HUES48 (cell line): ENCODE results near the gene STK31.
A peak's percentile ranks its signal among the peaks of the same experiment; 100 is the strongest.
"Not testable (repeated sequence)": the region's sequence is repeated elsewhere in the genome, so short reads cannot be mapped to it uniquely, and the experiment has no call there.

ENCODE experiments used
- H3K27ac ChIP-seq: one replicate; pipeline ENCODE4 v1.7.0; 2013; ENCODE audit warnings: low read depth, low read length, inconsistent platforms
- H3K27me3 ChIP-seq: 2 replicates; pipeline ENCODE4 v1.6.1; 2013; ENCODE audit warnings: mild to moderate bottlenecking, low read length; ENCODE audit not compliant: control insufficient read depth, insufficient read depth
- H3K36me3 ChIP-seq: 2 replicates; pipeline ENCODE4 v1.6.1; 2013; ENCODE audit warnings: low read length; ENCODE audit not compliant: control insufficient read depth, insufficient read depth
- H3K4me1 ChIP-seq: 2 replicates; pipeline ENCODE4 v1.6.1; 2013; ENCODE audit warnings: mild to moderate bottlenecking, low read length; ENCODE audit not compliant: control insufficient read depth, insufficient read depth
- H3K4me3 ChIP-seq: 2 replicates; pipeline ENCODE4 v1.5.1; 2013; ENCODE audit warnings: mild to moderate bottlenecking, low read depth, low read length
- H3K9ac ChIP-seq: 2 replicates; pipeline ENCODE4 v1.6.1; 2013; ENCODE audit warnings: mild to moderate bottlenecking, low read depth, low read length, moderate library complexity
- H3K9me3 ChIP-seq: 2 replicates; pipeline ENCODE4 v1.6.1; 2013; ENCODE audit warnings: low read length; ENCODE audit not compliant: control insufficient read depth, insufficient read depth

STK31 gene

DNA sequence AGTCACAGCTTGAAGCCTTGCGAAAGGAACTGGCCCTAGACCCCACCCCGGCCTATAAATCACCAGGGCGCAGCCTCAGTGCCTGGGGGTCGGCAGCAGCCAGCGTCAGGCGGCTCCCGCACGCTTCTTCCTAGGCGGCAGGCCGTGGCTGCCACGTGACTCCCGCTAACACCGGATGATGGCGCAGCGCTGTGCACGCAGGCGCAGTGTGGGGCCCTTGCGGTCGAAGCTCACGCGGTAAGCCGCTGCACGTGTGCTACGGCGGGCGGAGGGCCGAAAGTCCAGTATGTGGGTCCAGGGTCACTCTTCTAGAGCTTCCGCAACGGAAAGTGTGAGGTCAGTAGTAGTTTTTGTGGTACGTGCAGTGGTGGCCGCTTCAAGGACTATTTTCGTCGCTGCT, at the start of gene STK31:
Gene STK31 (plus strand): TSS at position 220 of the 400 bp plus-strand sequence. CDS start 67 bp downstream, at position 287.
- Histone ChIP-seq H3K4me1 (no peaks in the 10 kb centered on the region; the same call in 1 of the 2 replicates), H3K9me3 (peaks cover 11% of the 10 kb centered on the region), H3K36me3 (peaks cover 11% of the 10 kb centered on the region), H3K27me3 (no peaks in the 10 kb centered on the region), H3K4me3 (no peak within 1 kb of the TSS), H3K9ac (no peak within 1 kb of the TSS), H3K27ac (no peak within 1 kb of the TSS)

DNA sequence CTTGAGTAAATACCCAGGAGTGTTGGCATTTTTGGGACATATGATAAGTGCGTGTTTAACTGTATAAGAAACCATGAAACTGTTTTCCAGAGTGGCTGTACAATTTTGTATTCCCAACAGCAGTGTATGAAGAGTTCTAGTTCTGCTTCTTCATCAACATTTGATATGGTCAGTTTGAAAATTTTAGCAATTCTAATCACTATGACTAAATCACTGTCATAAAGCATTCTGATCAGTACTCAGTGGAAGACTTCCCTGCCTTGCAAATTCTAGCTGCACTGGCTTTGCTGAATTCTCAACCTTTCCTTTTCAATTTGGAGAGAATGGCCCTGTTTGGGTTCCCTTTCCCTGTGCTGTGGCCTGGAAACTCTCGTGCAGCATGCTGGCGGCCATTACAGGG, 48.6 kb upstream of the STK31 start:
- no peaks in the 10 kb centered on the region for H3K27me3 ChIP-seq
- H3K4me3 ChIP-seq, result no peak overlapping the region
- H3K9me3 ChIP-seq, result peaks cover 6% of the 10 kb centered on the region; the same call in 1 of the 2 replicates
- no peak overlapping the region for H3K9ac ChIP-seq
- no peaks in the 10 kb centered on the region for H3K36me3 ChIP-seq
- peaks cover 18% of the 10 kb centered on the region for H3K4me1 ChIP-seq
- no peak overlapping the region for H3K27ac ChIP-seq

DNA sequence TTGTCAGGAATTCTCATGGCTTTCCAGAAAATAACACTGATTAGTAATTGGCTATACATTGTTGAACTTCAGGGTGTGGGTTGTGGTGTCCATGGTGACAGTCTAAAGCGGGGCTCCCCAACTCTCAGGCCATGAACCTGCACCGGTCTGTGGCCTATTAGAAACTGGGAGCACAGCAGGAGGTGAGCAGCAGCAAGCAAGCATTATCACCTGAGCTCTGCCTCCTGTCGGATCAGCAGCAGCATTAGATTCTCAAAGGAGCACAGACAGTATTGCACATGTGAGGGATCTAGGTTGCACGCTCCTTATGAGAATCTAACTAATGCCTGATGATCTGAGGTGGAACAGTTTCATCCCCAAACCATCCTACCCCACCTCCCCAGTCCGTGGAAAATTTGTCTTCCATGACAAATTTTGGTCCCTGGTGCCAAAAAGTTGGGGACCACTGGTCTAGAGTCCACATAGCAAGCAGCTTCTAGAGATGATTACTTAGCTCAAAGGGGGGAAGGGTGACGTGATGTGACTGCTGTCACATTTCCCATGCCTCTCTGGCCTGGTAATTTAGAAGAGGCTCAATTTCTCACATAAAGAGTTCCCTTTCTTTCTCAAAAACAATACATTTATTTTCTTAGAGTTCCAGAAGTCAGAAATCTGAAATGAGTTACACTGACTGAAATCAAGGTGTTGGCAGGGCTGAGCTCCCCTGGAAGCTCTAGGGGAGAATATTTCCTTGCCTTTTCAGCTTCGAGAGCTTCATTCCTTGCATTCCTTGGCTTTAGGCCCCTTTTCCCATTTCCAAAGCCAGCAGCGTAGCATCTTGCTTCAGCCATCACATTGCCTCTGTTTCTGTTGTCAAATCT, 47.7 kb upstream of the STK31 start:
- Histone ChIP-seq H3K9me3 (peaks cover 6% of the 10 kb centered on the region; the same call in 1 of the 2 replicates), H3K36me3 (no peaks in the 10 kb centered on the region), H3K9ac (peak overlapping the region; percentile 45), H3K27ac (peak overlapping the region; percentile 81), H3K4me3 (no peak overlapping the region; the same call in 1 of the 2 replicates), H3K4me1 (peaks cover 18% of the 10 kb centered on the region), H3K27me3 (no peaks in the 10 kb centered on the region)

- H3K27ac ChIP-seq, result peak overlapping the region; percentile 81
- peaks cover 6% of the 10 kb centered on the region; the same call in 1 of the 2 replicates for H3K9me3 ChIP-seq
- no peak overlapping the region; the same call in 1 of the 2 replicates for H3K4me3 ChIP-seq
- H3K27me3 ChIP-seq, result no peaks in the 10 kb centered on the region
- peaks cover 18% of the 10 kb centered on the region for H3K4me1 ChIP-seq
- peak overlapping the region; percentile 45; the same call in 1 of the 2 replicates for H3K9ac ChIP-seq
- no peaks in the 10 kb centered on the region for H3K36me3 ChIP-seq
Observed at GRCh38 chr7:23662984-23663313, 47.1 kb upstream of the STK31 start.

- Histone ChIP-seq H3K4me1 (peaks cover 18% of the 10 kb centered on the region), H3K9me3 (no peaks in the 10 kb centered on the region), H3K27me3 (no peaks in the 10 kb centered on the region), H3K36me3 (no peaks in the 10 kb centered on the region), H3K9ac (no peak overlapping the region), H3K27ac (no peak overlapping the region), H3K4me3 (no peak overlapping the region)
Observed at GRCh38 chr7:23664122-23664521, 45.9 kb upstream of the STK31 start.

GRCh38 chr7:23672033-23672432, 38.0 kb upstream of the STK31 start:
- Histone ChIP-seq H3K4me1 (no peaks in the 10 kb centered on the region), H3K9me3 (no peaks in the 10 kb centered on the region), H3K27me3 (no peaks in the 10 kb centered on the region), H3K9ac (no peak overlapping the region), H3K27ac (no peak overlapping the region), H3K36me3 (no peaks in the 10 kb centered on the region), H3K4me3 (no peak overlapping the region)

GRCh38 chr7:23679898-23680413, 30.1 kb upstream of the STK31 start, which contains the start of gene FAM221A:
Gene FAM221A (plus strand): TSS chr7:23680199. CDS start chr7:23680219, 20 bp downstream.
- peak within 1 kb of the TSS; percentile 82 for H3K27ac ChIP-seq
- peak within 1 kb of the TSS; percentile 86 for H3K9ac ChIP-seq
- 0 out of 2 replicates have a peak, but pooled peaks cover 3% of the 10 kb centered on the region for H3K4me1 ChIP-seq
- peaks cover 6% of the 10 kb centered on the region; the same call in 1 of the 2 replicates for H3K27me3 ChIP-seq
- H3K36me3 ChIP-seq, result peaks cover 21% of the 10 kb centered on the region
- H3K9me3 ChIP-seq, result no peaks in the 10 kb centered on the region
- H3K4me3 ChIP-seq, result peak within 1 kb of the TSS; percentile 86

DNA sequence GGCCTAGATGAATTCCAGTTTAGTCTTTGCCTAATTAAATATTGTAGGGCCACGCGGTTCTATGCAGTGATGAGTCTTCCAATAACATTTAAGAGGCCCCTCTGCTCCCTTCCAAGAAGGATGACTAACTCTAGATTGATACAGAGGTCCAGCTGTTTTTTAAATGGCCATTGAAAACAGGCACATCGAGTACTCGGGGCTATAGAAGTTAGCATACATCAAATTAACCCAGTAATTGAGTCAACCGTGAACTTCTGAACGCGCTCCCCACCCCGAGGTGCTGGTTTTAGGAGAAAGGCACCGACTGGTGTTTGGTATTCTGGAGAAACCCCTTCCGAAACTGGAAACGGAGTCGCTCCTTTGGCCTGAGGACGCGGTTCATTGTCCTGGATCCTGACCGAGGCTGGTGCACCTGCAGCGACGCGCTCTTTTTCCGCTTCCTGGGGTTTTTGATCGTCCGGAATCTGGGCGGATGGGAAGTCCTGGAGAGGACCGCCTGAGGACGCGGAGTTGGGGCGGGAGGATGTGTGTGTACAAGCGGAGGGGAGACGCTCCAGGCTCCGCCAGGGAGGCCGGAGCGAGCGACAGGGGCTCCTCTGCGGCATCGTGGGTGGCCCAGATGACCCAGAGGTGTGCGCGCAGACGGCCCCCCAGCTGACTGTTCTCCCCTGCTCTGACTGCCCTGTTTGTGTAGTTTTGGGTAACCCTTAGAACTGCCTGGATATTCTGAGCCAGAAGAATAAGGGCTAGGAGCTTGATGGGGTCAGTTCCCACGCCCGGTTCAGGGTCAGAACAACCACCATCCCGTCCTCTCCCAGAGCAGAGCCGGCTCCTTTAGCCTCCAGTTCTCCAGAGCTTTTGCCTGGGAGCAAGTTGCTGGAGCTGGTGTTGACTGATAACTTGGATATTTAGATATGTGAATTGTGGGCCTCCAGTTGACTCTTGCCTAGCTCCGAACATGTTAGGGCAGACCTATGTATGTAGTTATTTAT, 29.3 kb upstream of the STK31 start:
- Histone ChIP-seq H3K36me3 (peaks cover 26% of the 10 kb centered on the region), H3K27ac (peak overlapping the region; percentile 82), H3K27me3 (peaks cover 6% of the 10 kb centered on the region; the same call in 1 of the 2 replicates), H3K9ac (peak overlapping the region; percentile 86), H3K9me3 (no peaks in the 10 kb centered on the region), H3K4me3 (peak overlapping the region; percentile 86), H3K4me1 (0 out of 2 replicates have a peak, but pooled peaks cover 3% of the 10 kb centered on the region)

- not testable (repeated sequence) for H3K9me3 ChIP-seq, H3K9ac ChIP-seq, H3K27ac ChIP-seq, H3K4me1 ChIP-seq, H3K4me3 ChIP-seq, H3K27me3 ChIP-seq
- peaks cover 46% of the 10 kb centered on the region for H3K36me3 ChIP-seq
Observed at GRCh38 chr7:23684041-23684440, 26.0 kb upstream of the STK31 start.

DNA sequence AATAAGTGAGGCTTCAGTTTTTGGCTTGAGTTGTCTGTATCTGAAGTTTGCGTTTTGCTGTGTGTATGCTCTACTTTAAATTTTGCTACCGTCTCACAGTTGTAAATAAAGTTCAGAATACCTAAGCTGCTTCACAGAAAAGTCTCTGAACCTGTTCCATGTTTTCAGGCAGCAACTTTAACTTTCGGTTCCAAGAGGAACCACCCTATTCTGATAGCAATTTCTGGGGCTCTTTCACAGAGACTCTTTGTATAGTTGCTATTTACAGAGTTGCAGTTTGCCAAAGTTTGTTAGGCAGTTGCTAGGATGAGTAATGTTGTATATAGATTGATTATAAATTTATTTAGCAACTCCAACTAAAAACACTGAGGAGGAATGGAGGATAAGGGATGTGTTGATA, 24.3 kb upstream of the STK31 start:
- H3K36me3 ChIP-seq, result peaks cover 61% of the 10 kb centered on the region
- H3K9ac ChIP-seq, result no peak overlapping the region
- no peak overlapping the region for H3K4me3 ChIP-seq
- H3K4me1 ChIP-seq, result 0 out of 2 replicates have a peak, but pooled peaks cover 3% of the 10 kb centered on the region
- H3K27ac ChIP-seq, result peak overlapping the region; percentile 6
- no peaks in the 10 kb centered on the region for H3K9me3 ChIP-seq
- H3K27me3 ChIP-seq, result no peaks in the 10 kb centered on the region
